WTC11 (cell line): ENCODE data around the gene NCOA1. TPM values are rescaled to one million over a fixed set of nuclear protein-coding genes. Genes with fewer than 3 reads are reported as not detected.

ENCODE experiments used
- ATAC-seq: fragments of 200-7000 bp; cut with Tn5 transposase; 2 replicates; pipeline ENCODE4 v1.10.0; 2021; ENCODE audit warnings: mild to moderate bottlenecking, moderate library complexity
- CTCF ChIA-PET: fragments of 300-600 bp; sonication (Branson Sonifier 250); formaldehyde crosslinking; loops from one replicate; lab custom pipeline; 2021; ENCODE audit warnings: antibody characterized with exemption; lab: Charles Lee
- POLR2A ChIA-PET: fragments of 350-600 bp; sonication (Branson Sonifier 250); formaldehyde crosslinking; loops from one replicate; lab custom pipeline; 2021; ENCODE audit warnings: antibody characterized with exemption; lab: Charles Lee
- DNase-seq: peaks from one replicate; pipeline ENCODE4 v3.0.0; 2021; ENCODE audit warnings: low spot score
- H3K27ac Mint-ChIP-seq: 2 replicates; pipeline ENCODE4 v1.8.0; 2021; ENCODE audit warnings: mixed read lengths
- H3K27me3 Mint-ChIP-seq: 2 replicates; pipeline ENCODE4 v1.8.0; 2021; ENCODE audit warnings: low read depth, mild to moderate bottlenecking, moderate library complexity, mixed read lengths
- H3K36me3 Mint-ChIP-seq: 2 replicates; pipeline ENCODE4 v1.8.0; 2021; ENCODE audit warnings: mixed read lengths
- H3K4me1 Mint-ChIP-seq: 2 replicates; pipeline ENCODE4 v1.8.0; 2022; ENCODE audit warnings: mixed read lengths
- H3K4me3 Mint-ChIP-seq: 2 replicates; pipeline ENCODE4 v1.8.0; 2021; ENCODE audit warnings: mild to moderate bottlenecking, moderate library complexity, mixed read lengths
- H3K9me3 Mint-ChIP-seq: 2 replicates; pipeline ENCODE4 v1.8.0; 2021; ENCODE audit warnings: mixed read lengths
- AFF4 ChIP-seq: sonication (generic); formaldehyde crosslinking; IDR thresholded peaks from 2 replicates; pipeline ENCODE4 v1.8.1; 2023; ENCODE audit warnings: mild to moderate bottlenecking, missing genetic modification reagents, borderline replicate concordance
- ATF1 ChIP-seq: sonication (generic); formaldehyde crosslinking; IDR thresholded peaks from 2 replicates; pipeline ENCODE4 v1.8.1; 2023; ENCODE audit warnings: mild to moderate bottlenecking, moderate library complexity, missing genetic modification reagents
- CREB1 ChIP-seq: sonication (generic); formaldehyde crosslinking; IDR thresholded peaks from 2 replicates; pipeline ENCODE4 v1.8.0; 2023; ENCODE audit warnings: mild to moderate bottlenecking, missing genetic modification reagents
- CREM ChIP-seq: sonication (generic); formaldehyde crosslinking; IDR thresholded peaks from 2 replicates; pipeline ENCODE4 v1.8.1; 2022; ENCODE audit warnings: mild to moderate bottlenecking, missing genetic modification reagents, moderate library complexity
- GTF2I ChIP-seq: fragments of 250-450 bp; sonication (Bioruptor Pico); conservative IDR thresholded peaks from 2 replicates; pipeline ENCODE4 v1.4.0; 2021; ENCODE audit warnings: mild to moderate bottlenecking
- IRF2 ChIP-seq: sonication (generic); formaldehyde crosslinking; IDR thresholded peaks from 2 replicates; pipeline ENCODE4 v1.8.0; 2022; ENCODE audit warnings: low read depth, missing genetic modification reagents, borderline replicate concordance
- KAT7 ChIP-seq: sonication (generic); formaldehyde crosslinking; IDR thresholded peaks from 2 replicates; pipeline ENCODE4 v1.8.1; 2023; ENCODE audit warnings: missing genetic modification reagents, mild to moderate bottlenecking, borderline replicate concordance
- OVOL2 ChIP-seq: fragments of 250-450 bp; sonication (Bioruptor Pico); IDR thresholded peaks from 2 replicates; pipeline ENCODE4 v1.9.0; 2021; ENCODE audit warnings: mild to moderate bottlenecking, borderline replicate concordance
- PRRX2 ChIP-seq: fragments of 250-450 bp; sonication (Bioruptor Pico); IDR thresholded peaks from 2 replicates; pipeline ENCODE4 v1.8.0; 2021; ENCODE audit warnings: mild to moderate bottlenecking
- RELA ChIP-seq: sonication (generic); formaldehyde crosslinking; IDR thresholded peaks from 2 replicates; pipeline ENCODE4 v1.8.1; 2022; ENCODE audit warnings: missing genetic modification reagents, mild to moderate bottlenecking, borderline replicate concordance
- SOX15 ChIP-seq: fragments of 250-450 bp; sonication (Bioruptor Pico); IDR thresholded peaks from 2 replicates; pipeline ENCODE4 v1.9.0; 2021; ENCODE audit warnings: mild to moderate bottlenecking
- SP1 ChIP-seq: sonication (generic); formaldehyde crosslinking; conservative IDR thresholded peaks from 2 replicates; pipeline ENCODE4 v1.8.1; 2022; ENCODE audit warnings: missing genetic modification reagents
- TCF7 ChIP-seq: sonication (generic); formaldehyde crosslinking; IDR thresholded peaks from 2 replicates; pipeline ENCODE4 v1.8.0; 2022; ENCODE audit warnings: mild to moderate bottlenecking, low read depth, missing genetic modification reagents, moderate library complexity
- TEAD1 ChIP-seq: sonication (generic); formaldehyde crosslinking; IDR thresholded peaks from 2 replicates; pipeline ENCODE4 v1.8.0; 2022; ENCODE audit warnings: mild to moderate bottlenecking, missing genetic modification reagents
- ZBTB21 ChIP-seq: sonication (generic); formaldehyde crosslinking; IDR thresholded peaks from 2 replicates; pipeline ENCODE4 v1.8.1; 2023; ENCODE audit warnings: mild to moderate bottlenecking, missing genetic modification reagents, borderline replicate concordance
- ZNF121 ChIP-seq: sonication (generic); formaldehyde crosslinking; IDR thresholded peaks from 2 replicates; pipeline ENCODE4 v1.8.0; 2023; ENCODE audit warnings: missing genetic modification reagents
- ZNF263 ChIP-seq: sonication (generic); formaldehyde crosslinking; IDR thresholded peaks from 2 replicates; pipeline ENCODE4 v1.8.1; 2022; ENCODE audit warnings: low read depth, mild to moderate bottlenecking, moderate library complexity, missing genetic modification reagents
- total RNA-seq: library from RNA; stranded (reverse); gene quantifications from 3 replicates; pipeline ENCODE4 v1.2.3, GENCODE V29; 2021
- TF ChIP-seq, protein P1 (sequence below): fragments of 250-450 bp; sonication (Bioruptor Pico); IDR thresholded peaks from 2 replicates; pipeline ENCODE4 v1.9.0; 2021; ENCODE audit warnings: mild to moderate bottlenecking
- TF ChIP-seq, protein P2 (sequence below): sonication (generic); formaldehyde crosslinking; IDR thresholded peaks from 2 replicates; pipeline ENCODE4 v1.8.0; 2023; ENCODE audit warnings: missing genetic modification reagents, mild to moderate bottlenecking, borderline replicate concordance
- TF ChIP-seq, protein P3 (sequence below): sonication (generic); formaldehyde crosslinking; IDR thresholded peaks from 2 replicates; pipeline ENCODE4 v1.8.1; 2023; ENCODE audit warnings: mild to moderate bottlenecking, missing genetic modification reagents, moderate library complexity
- TF ChIP-seq, protein P4 (sequence below): sonication (generic); formaldehyde crosslinking; IDR thresholded peaks from 2 replicates; pipeline ENCODE4 v1.8.1; 2022; ENCODE audit warnings: low read depth, missing genetic modification reagents, borderline replicate concordance

The NCOA1 gene
- total RNA-seq, 1 experiment from 2014 or later = 16.9 TPM

GRCh38 chr2:24680196-24680595, 189.1 kb downstream of the NCOA1 start (continued):
- TF ChIP-seq, protein P1, sequence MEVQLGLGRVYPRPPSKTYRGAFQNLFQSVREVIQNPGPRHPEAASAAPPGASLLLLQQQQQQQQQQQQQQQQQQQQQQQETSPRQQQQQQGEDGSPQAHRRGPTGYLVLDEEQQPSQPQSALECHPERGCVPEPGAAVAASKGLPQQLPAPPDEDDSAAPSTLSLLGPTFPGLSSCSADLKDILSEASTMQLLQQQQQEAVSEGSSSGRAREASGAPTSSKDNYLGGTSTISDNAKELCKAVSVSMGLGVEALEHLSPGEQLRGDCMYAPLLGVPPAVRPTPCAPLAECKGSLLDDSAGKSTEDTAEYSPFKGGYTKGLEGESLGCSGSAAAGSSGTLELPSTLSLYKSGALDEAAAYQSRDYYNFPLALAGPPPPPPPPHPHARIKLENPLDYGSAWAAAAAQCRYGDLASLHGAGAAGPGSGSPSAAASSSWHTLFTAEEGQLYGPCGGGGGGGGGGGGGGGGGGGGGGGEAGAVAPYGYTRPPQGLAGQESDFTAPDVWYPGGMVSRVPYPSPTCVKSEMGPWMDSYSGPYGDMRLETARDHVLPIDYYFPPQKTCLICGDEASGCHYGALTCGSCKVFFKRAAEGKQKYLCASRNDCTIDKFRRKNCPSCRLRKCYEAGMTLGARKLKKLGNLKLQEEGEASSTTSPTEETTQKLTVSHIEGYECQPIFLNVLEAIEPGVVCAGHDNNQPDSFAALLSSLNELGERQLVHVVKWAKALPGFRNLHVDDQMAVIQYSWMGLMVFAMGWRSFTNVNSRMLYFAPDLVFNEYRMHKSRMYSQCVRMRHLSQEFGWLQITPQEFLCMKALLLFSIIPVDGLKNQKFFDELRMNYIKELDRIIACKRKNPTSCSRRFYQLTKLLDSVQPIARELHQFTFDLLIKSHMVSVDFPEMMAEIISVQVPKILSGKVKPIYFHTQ (CRISPR knock-in tag) = no peak
- TF ChIP-seq CREM (CRISPR knock-in tag) (no peak), RELA (CRISPR knock-in tag) (no peak), TEAD1 (no peak), SOX15 (CRISPR knock-in tag) (no peak), ZNF263 (CRISPR knock-in tag) (no peak)
- TF ChIP-seq, protein P2, sequence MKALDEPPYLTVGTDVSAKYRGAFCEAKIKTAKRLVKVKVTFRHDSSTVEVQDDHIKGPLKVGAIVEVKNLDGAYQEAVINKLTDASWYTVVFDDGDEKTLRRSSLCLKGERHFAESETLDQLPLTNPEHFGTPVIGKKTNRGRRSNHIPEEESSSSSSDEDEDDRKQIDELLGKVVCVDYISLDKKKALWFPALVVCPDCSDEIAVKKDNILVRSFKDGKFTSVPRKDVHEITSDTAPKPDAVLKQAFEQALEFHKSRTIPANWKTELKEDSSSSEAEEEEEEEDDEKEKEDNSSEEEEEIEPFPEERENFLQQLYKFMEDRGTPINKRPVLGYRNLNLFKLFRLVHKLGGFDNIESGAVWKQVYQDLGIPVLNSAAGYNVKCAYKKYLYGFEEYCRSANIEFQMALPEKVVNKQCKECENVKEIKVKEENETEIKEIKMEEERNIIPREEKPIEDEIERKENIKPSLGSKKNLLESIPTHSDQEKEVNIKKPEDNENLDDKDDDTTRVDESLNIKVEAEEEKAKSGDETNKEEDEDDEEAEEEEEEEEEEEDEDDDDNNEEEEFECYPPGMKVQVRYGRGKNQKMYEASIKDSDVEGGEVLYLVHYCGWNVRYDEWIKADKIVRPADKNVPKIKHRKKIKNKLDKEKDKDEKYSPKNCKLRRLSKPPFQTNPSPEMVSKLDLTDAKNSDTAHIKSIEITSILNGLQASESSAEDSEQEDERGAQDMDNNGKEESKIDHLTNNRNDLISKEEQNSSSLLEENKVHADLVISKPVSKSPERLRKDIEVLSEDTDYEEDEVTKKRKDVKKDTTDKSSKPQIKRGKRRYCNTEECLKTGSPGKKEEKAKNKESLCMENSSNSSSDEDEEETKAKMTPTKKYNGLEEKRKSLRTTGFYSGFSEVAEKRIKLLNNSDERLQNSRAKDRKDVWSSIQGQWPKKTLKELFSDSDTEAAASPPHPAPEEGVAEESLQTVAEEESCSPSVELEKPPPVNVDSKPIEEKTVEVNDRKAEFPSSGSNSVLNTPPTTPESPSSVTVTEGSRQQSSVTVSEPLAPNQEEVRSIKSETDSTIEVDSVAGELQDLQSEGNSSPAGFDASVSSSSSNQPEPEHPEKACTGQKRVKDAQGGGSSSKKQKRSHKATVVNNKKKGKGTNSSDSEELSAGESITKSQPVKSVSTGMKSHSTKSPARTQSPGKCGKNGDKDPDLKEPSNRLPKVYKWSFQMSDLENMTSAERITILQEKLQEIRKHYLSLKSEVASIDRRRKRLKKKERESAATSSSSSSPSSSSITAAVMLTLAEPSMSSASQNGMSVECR (CRISPR knock-in tag) = no peak
- TF ChIP-seq, protein P3, sequence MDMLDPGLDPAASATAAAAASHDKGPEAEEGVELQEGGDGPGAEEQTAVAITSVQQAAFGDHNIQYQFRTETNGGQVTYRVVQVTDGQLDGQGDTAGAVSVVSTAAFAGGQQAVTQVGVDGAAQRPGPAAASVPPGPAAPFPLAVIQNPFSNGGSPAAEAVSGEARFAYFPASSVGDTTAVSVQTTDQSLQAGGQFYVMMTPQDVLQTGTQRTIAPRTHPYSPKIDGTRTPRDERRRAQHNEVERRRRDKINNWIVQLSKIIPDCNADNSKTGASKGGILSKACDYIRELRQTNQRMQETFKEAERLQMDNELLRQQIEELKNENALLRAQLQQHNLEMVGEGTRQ (CRISPR knock-in tag) = no peak

GRCh38 chr2:24682304-24682703, 191.2 kb downstream of the NCOA1 start:
- Mint-ChIP-seq H3K9me3 (peaks cover 5% of the 10 kb centered on the region), H3K27me3 (no peaks in the 10 kb centered on the region), H3K36me3 (peaks cover 4% of the 10 kb centered on the region; the same call in 1 of the 2 replicates), H3K4me1 (no peaks in the 10 kb centered on the region), H3K4me3 (no peak overlapping the region), H3K27ac (no peak overlapping the region)
- ChIA-PET POLR2A (no interaction called here), CTCF (no interaction called here)
- DNase-seq (no peak), ATAC-seq (no peak)
- TF ChIP-seq ZNF121 (no peak), AFF4 (no peak), GTF2I (CRISPR knock-in tag) (no peak), IRF2 (no peak), ATF1 (CRISPR knock-in tag) (no peak), CREB1 (CRISPR knock-in tag) (no peak), SP1 (CRISPR knock-in tag) (no peak), ZBTB21 (CRISPR knock-in tag) (no peak), TCF7 (no peak), KAT7 (CRISPR knock-in tag) (no peak), PRRX2 (no peak), OVOL2 (no peak)
- TF ChIP-seq, protein P4, sequence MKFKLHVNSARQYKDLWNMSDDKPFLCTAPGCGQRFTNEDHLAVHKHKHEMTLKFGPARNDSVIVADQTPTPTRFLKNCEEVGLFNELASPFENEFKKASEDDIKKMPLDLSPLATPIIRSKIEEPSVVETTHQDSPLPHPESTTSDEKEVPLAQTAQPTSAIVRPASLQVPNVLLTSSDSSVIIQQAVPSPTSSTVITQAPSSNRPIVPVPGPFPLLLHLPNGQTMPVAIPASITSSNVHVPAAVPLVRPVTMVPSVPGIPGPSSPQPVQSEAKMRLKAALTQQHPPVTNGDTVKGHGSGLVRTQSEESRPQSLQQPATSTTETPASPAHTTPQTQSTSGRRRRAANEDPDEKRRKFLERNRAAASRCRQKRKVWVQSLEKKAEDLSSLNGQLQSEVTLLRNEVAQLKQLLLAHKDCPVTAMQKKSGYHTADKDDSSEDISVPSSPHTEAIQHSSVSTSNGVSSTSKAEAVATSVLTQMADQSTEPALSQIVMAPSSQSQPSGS = no peak
